ENCODE results near the gene CHN1.

DNA sequence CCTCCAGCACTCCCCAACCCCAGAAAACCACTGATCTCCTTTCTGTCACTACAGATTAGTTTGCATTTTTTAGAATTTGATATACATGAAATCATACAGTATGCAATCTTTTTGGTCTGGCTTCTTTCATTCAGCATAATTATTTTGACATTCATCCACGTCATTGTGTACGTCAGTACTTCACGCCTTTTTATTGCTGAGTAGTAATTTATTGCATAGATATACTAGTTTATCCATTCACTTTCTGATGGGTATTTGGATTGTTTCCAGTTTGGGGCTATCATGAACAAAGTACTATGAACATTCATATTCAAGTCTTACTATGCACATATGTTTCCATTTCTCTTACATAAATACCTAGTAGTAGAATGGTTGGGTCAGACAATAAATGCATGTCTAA, 20.1 kb upstream of the CHN1 start:
- TF ChIP-seq, protein P1, sequence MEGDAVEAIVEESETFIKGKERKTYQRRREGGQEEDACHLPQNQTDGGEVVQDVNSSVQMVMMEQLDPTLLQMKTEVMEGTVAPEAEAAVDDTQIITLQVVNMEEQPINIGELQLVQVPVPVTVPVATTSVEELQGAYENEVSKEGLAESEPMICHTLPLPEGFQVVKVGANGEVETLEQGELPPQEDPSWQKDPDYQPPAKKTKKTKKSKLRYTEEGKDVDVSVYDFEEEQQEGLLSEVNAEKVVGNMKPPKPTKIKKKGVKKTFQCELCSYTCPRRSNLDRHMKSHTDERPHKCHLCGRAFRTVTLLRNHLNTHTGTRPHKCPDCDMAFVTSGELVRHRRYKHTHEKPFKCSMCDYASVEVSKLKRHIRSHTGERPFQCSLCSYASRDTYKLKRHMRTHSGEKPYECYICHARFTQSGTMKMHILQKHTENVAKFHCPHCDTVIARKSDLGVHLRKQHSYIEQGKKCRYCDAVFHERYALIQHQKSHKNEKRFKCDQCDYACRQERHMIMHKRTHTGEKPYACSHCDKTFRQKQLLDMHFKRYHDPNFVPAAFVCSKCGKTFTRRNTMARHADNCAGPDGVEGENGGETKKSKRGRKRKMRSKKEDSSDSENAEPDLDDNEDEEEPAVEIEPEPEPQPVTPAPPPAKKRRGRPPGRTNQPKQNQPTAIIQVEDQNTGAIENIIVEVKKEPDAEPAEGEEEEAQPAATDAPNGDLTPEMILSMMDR (IDR thresholded peaks at IDR 0.05): no peak
- TF ChIP-seq POLR2AphosphoS5 (IDR thresholded peaks at IDR 0.05): no peak
- no peak for TF ChIP-seq POLR2A (IDR thresholded peaks at IDR 0.05)
- no peak for TF ChIP-seq EP300 (IDR thresholded peaks at IDR 0.05)

Measured in sigmoid colon (tissue), 4 donors.